GM23338 (cell line): ENCODE data around the gene SLC25A25. TPM values are rescaled to one million over a fixed set of nuclear protein-coding genes. Genes with fewer than 3 reads are reported as not detected.

Source experiments
- ATAC-seq: fragments of 200-7000 bp; cut with Tn5 transposase; 3 replicates; pipeline ENCODE4 v1.9.1; 2020
- DNase-seq: peaks from one replicate; pipeline ENCODE4 v3.0.0-alpha.2; 2015; ENCODE audit warnings: low spot score
- H2AFZ ChIP-seq: fragments of 200-600 bp; sonication (generic); 2 replicates; pipeline ENCODE4 v1.8.0; 2016; ENCODE audit warnings: antibody characterized with exemption, mild to moderate bottlenecking, moderate library complexity
- H3F3A ChIP-seq: fragments of 200-600 bp; sonication (generic); replicated peaks from 2 replicates; pipeline ENCODE4 v1.8.0; 2017; ENCODE audit warnings: antibody characterized with exemption, mixed run types, low read depth
- H3K27ac ChIP-seq: fragments of 200-600 bp; sonication (generic); 2 replicates; pipeline ENCODE4 v1.6.1; 2016; ENCODE audit warnings: low read depth
- H3K27me3 ChIP-seq: fragments of 200-600 bp; sonication (generic); 2 replicates; pipeline ENCODE4 v1.8.0; 2016; ENCODE audit warnings: mild to moderate bottlenecking, mixed run types, moderate library complexity; ENCODE audit not compliant: insufficient read depth
- H3K36me3 ChIP-seq: fragments of 200-600 bp; sonication (generic); 2 replicates; pipeline ENCODE4 v1.8.0; 2016; ENCODE audit warnings: mild to moderate bottlenecking; ENCODE audit not compliant: insufficient read depth
- H3K4me1 ChIP-seq: fragments of 200-600 bp; sonication (generic); 2 replicates; pipeline ENCODE4 v1.8.0; 2016; ENCODE audit warnings: mild to moderate bottlenecking, moderate library complexity; ENCODE audit not compliant: insufficient read depth
- H3K4me2 ChIP-seq: fragments of 200-600 bp; sonication (generic); 2 replicates; pipeline ENCODE4 v1.7.1; 2017; ENCODE audit warnings: mixed run types
- H3K4me3 ChIP-seq: fragments of 200-600 bp; sonication (generic); 2 replicates; pipeline ENCODE4 v1.6.1; 2016; ENCODE audit warnings: mixed run types
- H3K79me2 ChIP-seq: fragments of 200-600 bp; sonication (generic); replicated peaks from 2 replicates; pipeline ENCODE4 v1.8.0; 2017; ENCODE audit warnings: mild to moderate bottlenecking; ENCODE audit not compliant: insufficient read depth
- H3K9me2 ChIP-seq: fragments of 200-600 bp; sonication (generic); 2 replicates; pipeline ENCODE4 v1.8.0; 2017; ENCODE audit not compliant: insufficient read depth
- H4K20me1 ChIP-seq: fragments of 200-600 bp; sonication (generic); replicated peaks from 2 replicates; pipeline ENCODE4 v1.8.0; 2017; ENCODE audit warnings: mild to moderate bottlenecking; ENCODE audit not compliant: insufficient read depth
- H3K27ac Mint-ChIP-seq: 2 replicates; pipeline ENCODE4 v1.8.0; 2020; ENCODE audit warnings: inconsistent platforms, mild to moderate bottlenecking, moderate library complexity, mixed read lengths
- H3K27me3 Mint-ChIP-seq: 3 replicates; pipeline ENCODE4 v1.8.0; 2022; ENCODE audit warnings: low read depth, mild to moderate bottlenecking, moderate library complexity, mixed read lengths, inconsistent platforms; ENCODE audit not compliant: insufficient read depth, poor library complexity
- H3K36me3 Mint-ChIP-seq: 3 replicates; pipeline ENCODE4 v1.8.0; 2021; ENCODE audit warnings: low read depth, mild to moderate bottlenecking, inconsistent platforms, moderate library complexity, mixed read lengths
- H3K4me1 Mint-ChIP-seq: 3 replicates; pipeline ENCODE4 v1.8.0; 2020; ENCODE audit warnings: mild to moderate bottlenecking, inconsistent platforms, mixed read lengths
- H3K4me3 Mint-ChIP-seq: 3 replicates; pipeline ENCODE4 v1.8.0; 2021; ENCODE audit warnings: moderate library complexity, mild to moderate bottlenecking, inconsistent platforms, mixed read lengths
- H3K9me3 Mint-ChIP-seq: 3 replicates; pipeline ENCODE4 v1.8.0; 2020; ENCODE audit warnings: moderate library complexity, mild to moderate bottlenecking, inconsistent platforms, mixed read lengths
- CREB1 ChIP-seq: fragments of 250-450 bp; sonication (Bioruptor Pico); IDR thresholded peaks from 2 replicates; pipeline ENCODE4 v1.5.0; 2020; ENCODE audit warnings: low read depth, mild to moderate bottlenecking, moderate library complexity
- EZH2 ChIP-seq: fragments of 200-600 bp; sonication (generic); IDR thresholded peaks from one replicate; pipeline ENCODE4 v1.8.0; 2017; ENCODE audit warnings: antibody characterized with exemption, mild to moderate bottlenecking, low read depth; ENCODE audit not compliant: unreplicated experiment
- EZH2phosphoT487 ChIP-seq: fragments of 200-600 bp; sonication (generic); IDR thresholded peaks from one replicate; pipeline ENCODE4 v1.8.1; 2018; ENCODE audit warnings: antibody characterized with exemption; ENCODE audit not compliant: unreplicated experiment
- JUNB ChIP-seq: IDR thresholded peaks from one replicate; pipeline ENCODE4 v1.6.1; 2016; ENCODE audit warnings: antibody characterized with exemption; ENCODE audit not compliant: unreplicated experiment
- NANOG ChIP-seq: IDR thresholded peaks from 2 replicates; pipeline ENCODE4 v1.6.1; 2016; ENCODE audit warnings: antibody characterized with exemption, borderline replicate concordance
- POLR2AphosphoS5 ChIP-seq: IDR thresholded peaks from 2 replicates; pipeline ENCODE4 v1.6.1; 2016; ENCODE audit warnings: antibody characterized with exemption, low read depth
- STAT1 ChIP-seq: IDR thresholded peaks from one replicate; pipeline ENCODE4 v1.6.1; 2016; ENCODE audit warnings: antibody characterized with exemption; ENCODE audit not compliant: unreplicated experiment
- ZNF114 ChIP-seq: fragments of 250-450 bp; sonication (Bioruptor Pico); IDR thresholded peaks from 2 replicates; pipeline ENCODE4 v1.5.0; 2020; ENCODE audit warnings: mild to moderate bottlenecking, moderate library complexity
- ZNF331 ChIP-seq: fragments of 250-450 bp; sonication (Bioruptor Pico); IDR thresholded peaks from 2 replicates; pipeline ENCODE4 v1.5.0; 2020; ENCODE audit warnings: low read depth, mild to moderate bottlenecking, moderate library complexity
- polyA plus RNA-seq: library from polyadenylated mRNA; unstranded; fragments of >200 nt; fragmentation: Nextera tagmentation; extraction: Ambion mirVana; gene quantifications from 2 replicates; pipeline ENCODE4 v1.2.1, GENCODE V29; 2016
- total RNA-seq: library from RNA; depleted of rRNA; stranded (reverse); fragments of >200 nt; shearing (Covaris generic); gene quantifications from 2 replicates; pipeline ENCODE4 v1.2.3, GENCODE V29; 2014
- TF ChIP-seq, protein P1 (sequence below), 2 experiments: fragments of 200-600 bp in 1 of 2; sonication (generic) in 1 of 2; conservative IDR thresholded peaks; 2 replicates each; pipeline versions ENCODE4 v1.5.1 to v1.6.1; 2016 to 2017; ENCODE audit warnings: antibody characterized with exemption in 2 of 2, low read depth in 2 of 2, mild to moderate bottlenecking in 2 of 2, moderate library complexity in 1 of 2
- TF ChIP-seq, protein P2 (sequence below): IDR thresholded peaks from one replicate; pipeline ENCODE4 v1.6.1; 2018; ENCODE audit warnings: antibody characterized with exemption; ENCODE audit not compliant: unreplicated experiment
- TF ChIP-seq, protein P3 (sequence below): fragments of 250-450 bp; sonication (Bioruptor Pico); IDR thresholded peaks from 2 replicates; pipeline ENCODE4 v1.5.0; 2020; ENCODE audit warnings: mild to moderate bottlenecking, moderate library complexity
- TF ChIP-seq, protein P4 (sequence below): IDR thresholded peaks from 2 replicates; pipeline ENCODE4 v1.6.1; 2016; ENCODE audit warnings: antibody characterized with exemption

Gene SLC25A25
- total and polyA plus RNA-seq, 2 experiments from 2014 or later = 7.1 to 27.0 TPM

DNA sequence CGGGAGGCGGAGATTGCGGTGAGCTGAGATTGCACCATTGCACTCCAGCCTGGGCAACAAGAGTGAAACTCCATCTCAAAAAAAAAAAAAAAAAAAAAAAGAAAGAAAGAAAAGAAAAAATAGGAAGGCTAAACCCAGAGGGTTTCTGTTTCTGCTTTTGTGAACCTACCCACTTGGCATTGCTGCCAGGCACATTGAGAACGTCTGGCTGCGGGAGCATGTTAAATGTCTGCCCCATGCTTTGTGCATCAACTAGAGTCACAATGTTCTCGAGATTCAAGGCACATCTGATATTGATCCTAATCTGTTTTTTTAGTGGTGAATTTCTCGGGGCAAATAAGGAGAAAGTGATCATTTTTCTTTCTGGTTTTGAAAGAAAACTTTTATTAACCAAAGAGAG lies 2.8 kb downstream of the SLC25A25 start:
- Mint-ChIP-seq H3K27ac (0 out of 2 replicates have a peak overlapping the region, but pooled peaks have one; percentile 56), H3K27me3 (peaks cover 5% of the 10 kb centered on the region), H3K36me3 (no peaks in the 10 kb centered on the region; the same call in 2 of the 3 replicates), H3K4me1 (peaks cover 38% of the 10 kb centered on the region), H3K9me3 (no peaks in the 10 kb centered on the region), H3K4me3 (no peak overlapping the region; the same call in 2 of the 3 replicates)
- ATAC-seq = no peak
- no peaks in the 10 kb centered on the region for H3K27me3 ChIP-seq
- no peak overlapping the region for H3K4me3 ChIP-seq
- H4K20me1 ChIP-seq = 0 out of 2 replicates have a peak, but pooled peaks cover 5% of the 10 kb centered on the region
- no peaks in the 10 kb centered on the region for H3K36me3 ChIP-seq
- H3F3A ChIP-seq = peaks cover 7% of the 10 kb centered on the region; the same call in 1 of the 2 replicates
- H3K9me2 ChIP-seq = peaks cover 4% of the 10 kb centered on the region; the same call in 1 of the 2 replicates
- H3K27ac ChIP-seq = no peak overlapping the region; the same call in 1 of the 2 replicates
- TF ChIP-seq, protein P1, sequence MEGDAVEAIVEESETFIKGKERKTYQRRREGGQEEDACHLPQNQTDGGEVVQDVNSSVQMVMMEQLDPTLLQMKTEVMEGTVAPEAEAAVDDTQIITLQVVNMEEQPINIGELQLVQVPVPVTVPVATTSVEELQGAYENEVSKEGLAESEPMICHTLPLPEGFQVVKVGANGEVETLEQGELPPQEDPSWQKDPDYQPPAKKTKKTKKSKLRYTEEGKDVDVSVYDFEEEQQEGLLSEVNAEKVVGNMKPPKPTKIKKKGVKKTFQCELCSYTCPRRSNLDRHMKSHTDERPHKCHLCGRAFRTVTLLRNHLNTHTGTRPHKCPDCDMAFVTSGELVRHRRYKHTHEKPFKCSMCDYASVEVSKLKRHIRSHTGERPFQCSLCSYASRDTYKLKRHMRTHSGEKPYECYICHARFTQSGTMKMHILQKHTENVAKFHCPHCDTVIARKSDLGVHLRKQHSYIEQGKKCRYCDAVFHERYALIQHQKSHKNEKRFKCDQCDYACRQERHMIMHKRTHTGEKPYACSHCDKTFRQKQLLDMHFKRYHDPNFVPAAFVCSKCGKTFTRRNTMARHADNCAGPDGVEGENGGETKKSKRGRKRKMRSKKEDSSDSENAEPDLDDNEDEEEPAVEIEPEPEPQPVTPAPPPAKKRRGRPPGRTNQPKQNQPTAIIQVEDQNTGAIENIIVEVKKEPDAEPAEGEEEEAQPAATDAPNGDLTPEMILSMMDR (conservative IDR thresholded peaks at IDR 0.05; ENCODE audit: low read depth in 2 of 2) = no peak
- TF ChIP-seq, protein P2, sequence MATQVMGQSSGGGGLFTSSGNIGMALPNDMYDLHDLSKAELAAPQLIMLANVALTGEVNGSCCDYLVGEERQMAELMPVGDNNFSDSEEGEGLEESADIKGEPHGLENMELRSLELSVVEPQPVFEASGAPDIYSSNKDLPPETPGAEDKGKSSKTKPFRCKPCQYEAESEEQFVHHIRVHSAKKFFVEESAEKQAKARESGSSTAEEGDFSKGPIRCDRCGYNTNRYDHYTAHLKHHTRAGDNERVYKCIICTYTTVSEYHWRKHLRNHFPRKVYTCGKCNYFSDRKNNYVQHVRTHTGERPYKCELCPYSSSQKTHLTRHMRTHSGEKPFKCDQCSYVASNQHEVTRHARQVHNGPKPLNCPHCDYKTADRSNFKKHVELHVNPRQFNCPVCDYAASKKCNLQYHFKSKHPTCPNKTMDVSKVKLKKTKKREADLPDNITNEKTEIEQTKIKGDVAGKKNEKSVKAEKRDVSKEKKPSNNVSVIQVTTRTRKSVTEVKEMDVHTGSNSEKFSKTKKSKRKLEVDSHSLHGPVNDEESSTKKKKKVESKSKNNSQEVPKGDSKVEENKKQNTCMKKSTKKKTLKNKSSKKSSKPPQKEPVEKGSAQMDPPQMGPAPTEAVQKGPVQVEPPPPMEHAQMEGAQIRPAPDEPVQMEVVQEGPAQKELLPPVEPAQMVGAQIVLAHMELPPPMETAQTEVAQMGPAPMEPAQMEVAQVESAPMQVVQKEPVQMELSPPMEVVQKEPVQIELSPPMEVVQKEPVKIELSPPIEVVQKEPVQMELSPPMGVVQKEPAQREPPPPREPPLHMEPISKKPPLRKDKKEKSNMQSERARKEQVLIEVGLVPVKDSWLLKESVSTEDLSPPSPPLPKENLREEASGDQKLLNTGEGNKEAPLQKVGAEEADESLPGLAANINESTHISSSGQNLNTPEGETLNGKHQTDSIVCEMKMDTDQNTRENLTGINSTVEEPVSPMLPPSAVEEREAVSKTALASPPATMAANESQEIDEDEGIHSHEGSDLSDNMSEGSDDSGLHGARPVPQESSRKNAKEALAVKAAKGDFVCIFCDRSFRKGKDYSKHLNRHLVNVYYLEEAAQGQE = no peak
- TF ChIP-seq NANOG (no peak), ZNF114 (no peak), JUNB (no peak), STAT1 (no peak), POLR2AphosphoS5 (no peak), ZNF331 (no peak), EZH2phosphoT487 (no peak), EZH2 (no peak), CREB1 (CRISPR knock-in tag) (no peak)
- TF ChIP-seq, protein P3, sequence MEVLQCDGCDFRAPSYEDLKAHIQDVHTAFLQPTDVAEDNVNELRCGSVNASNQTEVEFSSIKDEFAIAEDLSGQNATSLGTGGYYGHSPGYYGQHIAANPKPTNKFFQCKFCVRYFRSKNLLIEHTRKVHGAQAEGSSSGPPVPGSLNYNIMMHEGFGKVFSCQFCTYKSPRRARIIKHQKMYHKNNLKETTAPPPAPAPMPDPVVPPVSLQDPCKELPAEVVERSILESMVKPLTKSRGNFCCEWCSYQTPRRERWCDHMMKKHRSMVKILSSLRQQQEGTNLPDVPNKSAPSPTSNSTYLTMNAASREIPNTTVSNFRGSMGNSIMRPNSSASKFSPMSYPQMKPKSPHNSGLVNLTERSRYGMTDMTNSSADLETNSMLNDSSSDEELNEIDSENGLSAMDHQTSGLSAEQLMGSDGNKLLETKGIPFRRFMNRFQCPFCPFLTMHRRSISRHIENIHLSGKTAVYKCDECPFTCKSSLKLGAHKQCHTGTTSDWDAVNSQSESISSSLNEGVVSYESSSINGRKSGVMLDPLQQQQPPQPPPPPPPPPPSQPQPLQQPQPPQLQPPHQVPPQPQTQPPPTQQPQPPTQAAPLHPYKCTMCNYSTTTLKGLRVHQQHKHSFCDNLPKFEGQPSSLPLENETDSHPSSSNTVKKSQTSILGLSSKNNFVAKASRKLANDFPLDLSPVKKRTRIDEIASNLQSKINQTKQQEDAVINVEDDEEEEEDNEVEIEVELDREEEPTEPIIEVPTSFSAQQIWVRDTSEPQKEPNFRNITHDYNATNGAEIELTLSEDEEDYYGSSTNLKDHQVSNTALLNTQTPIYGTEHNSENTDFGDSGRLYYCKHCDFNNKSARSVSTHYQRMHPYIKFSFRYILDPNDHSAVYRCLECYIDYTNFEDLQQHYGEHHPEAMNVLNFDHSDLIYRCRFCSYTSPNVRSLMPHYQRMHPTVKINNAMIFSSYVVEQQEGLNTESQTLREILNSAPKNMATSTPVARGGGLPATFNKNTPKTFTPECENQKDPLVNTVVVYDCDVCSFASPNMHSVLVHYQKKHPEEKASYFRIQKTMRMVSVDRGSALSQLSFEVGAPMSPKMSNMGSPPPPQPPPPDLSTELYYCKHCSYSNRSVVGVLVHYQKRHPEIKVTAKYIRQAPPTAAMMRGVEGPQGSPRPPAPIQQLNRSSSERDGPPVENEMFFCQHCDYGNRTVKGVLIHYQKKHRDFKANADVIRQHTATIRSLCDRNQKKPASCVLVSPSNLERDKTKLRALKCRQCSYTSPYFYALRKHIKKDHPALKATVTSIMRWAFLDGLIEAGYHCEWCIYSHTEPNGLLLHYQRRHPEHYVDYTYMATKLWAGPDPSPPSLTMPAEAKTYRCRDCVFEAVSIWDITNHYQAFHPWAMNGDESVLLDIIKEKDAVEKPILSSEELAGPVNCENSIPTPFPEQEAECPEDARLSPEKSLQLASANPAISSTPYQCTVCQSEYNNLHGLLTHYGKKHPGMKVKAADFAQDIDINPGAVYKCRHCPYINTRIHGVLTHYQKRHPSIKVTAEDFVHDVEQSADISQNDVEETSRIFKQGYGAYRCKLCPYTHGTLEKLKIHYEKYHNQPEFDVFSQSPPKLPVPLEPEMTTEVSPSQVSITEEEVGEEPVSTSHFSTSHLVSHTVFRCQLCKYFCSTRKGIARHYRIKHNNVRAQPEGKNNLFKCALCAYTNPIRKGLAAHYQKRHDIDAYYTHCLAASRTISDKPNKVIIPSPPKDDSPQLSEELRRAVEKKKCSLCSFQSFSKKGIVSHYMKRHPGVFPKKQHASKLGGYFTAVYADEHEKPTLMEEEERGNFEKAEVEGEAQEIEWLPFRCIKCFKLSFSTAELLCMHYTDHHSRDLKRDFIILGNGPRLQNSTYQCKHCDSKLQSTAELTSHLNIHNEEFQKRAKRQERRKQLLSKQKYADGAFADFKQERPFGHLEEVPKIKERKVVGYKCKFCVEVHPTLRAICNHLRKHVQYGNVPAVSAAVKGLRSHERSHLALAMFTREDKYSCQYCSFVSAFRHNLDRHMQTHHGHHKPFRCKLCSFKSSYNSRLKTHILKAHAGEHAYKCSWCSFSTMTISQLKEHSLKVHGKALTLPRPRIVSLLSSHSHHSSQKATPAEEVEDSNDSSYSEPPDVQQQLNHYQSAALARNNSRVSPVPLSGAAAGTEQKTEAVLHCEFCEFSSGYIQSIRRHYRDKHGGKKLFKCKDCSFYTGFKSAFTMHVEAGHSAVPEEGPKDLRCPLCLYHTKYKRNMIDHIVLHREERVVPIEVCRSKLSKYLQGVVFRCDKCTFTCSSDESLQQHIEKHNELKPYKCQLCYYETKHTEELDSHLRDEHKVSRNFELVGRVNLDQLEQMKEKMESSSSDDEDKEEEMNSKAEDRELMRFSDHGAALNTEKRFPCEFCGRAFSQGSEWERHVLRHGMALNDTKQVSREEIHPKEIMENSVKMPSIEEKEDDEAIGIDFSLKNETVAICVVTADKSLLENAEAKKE = no peak
- TF ChIP-seq, protein P4, sequence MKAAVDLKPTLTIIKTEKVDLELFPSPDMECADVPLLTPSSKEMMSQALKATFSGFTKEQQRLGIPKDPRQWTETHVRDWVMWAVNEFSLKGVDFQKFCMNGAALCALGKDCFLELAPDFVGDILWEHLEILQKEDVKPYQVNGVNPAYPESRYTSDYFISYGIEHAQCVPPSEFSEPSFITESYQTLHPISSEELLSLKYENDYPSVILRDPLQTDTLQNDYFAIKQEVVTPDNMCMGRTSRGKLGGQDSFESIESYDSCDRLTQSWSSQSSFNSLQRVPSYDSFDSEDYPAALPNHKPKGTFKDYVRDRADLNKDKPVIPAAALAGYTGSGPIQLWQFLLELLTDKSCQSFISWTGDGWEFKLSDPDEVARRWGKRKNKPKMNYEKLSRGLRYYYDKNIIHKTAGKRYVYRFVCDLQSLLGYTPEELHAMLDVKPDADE = no peak
- H2AFZ ChIP-seq = no peak overlapping the region
- peaks cover 74% of the 10 kb centered on the region for H3K79me2 ChIP-seq
- DNase-seq = no peak
- no peak overlapping the region for H3K4me2 ChIP-seq
- peaks cover 25% of the 10 kb centered on the region for H3K4me1 ChIP-seq
